ENCODE results near the gene CRAMP1.

- TF ChIP-seq POLR2A (IDR thresholded peaks at IDR 0.05; ENCODE audit: low read length), result no peak
- no peak for TF ChIP-seq GATA1 (IDR thresholded peaks at IDR 0.05; ENCODE audit: low read depth, low read length)
These were observed 45.7 kb downstream of the CRAMP1 start for GRCh38 chr16:1657841-1658240.
